Measurements from ENCODE around the gene FBXW5. TPM values are rescaled to one million over a fixed set of nuclear protein-coding genes. Genes with fewer than 3 reads are reported as not detected.

FBXW5 gene
- total and polyA plus RNA-seq, 2 donors (not counting 3 experiments of a cell fraction or from before 2014, with no cell fraction given) = 97.3 to 151 TPM

GRCh38 chr9:136931611-136932130 lies 12.9 kb downstream of the FBXW5 start:
- Histone ChIP-seq H3K4me1 (ENCODE audit: control insufficient read depth, extremely low read depth, insufficient read depth, low read length) (peaks cover 12% of the 10 kb centered on the region), H3K9me3 (replicated peaks; ENCODE audit: control insufficient read depth, insufficient read depth, low read length) (no peaks in the 10 kb centered on the region), H3K9ac (replicated peaks; ENCODE audit: extremely low read depth, insufficient read depth, low read length) (no peak overlapping the region), H3K4me2 (ENCODE audit: insufficient read depth, low read length) (no peak overlapping the region), H2AFZ (ENCODE audit: low read depth, low read length) (no peak overlapping the region), H3K79me2 (ENCODE audit: control insufficient read depth, insufficient read depth, low read length) (no peaks in the 10 kb centered on the region), H3K4me3 (replicated peaks in 1 of 3; ENCODE audit: insufficient read depth in 1 of 3, low read depth in 1 of 3, low read length in 3 of 3) (no peak overlapping the region), H3K27me3 (ENCODE audit: control insufficient read depth in 2 of 2, insufficient read depth in 2 of 2, low read length in 2 of 2) (no peaks in the 10 kb centered on the region), H3K9me1 (replicated peaks; ENCODE audit: control insufficient read depth, extremely low read depth, insufficient read depth, low read length) (no peaks in the 10 kb centered on the region), H3K36me3 (ENCODE audit: control insufficient read depth in 2 of 2, extremely low read depth in 1 of 2, insufficient read depth in 2 of 2, low read length in 2 of 2) (peaks cover 0 to 2% of the 10 kb centered on the region in 2 experiments), H3K27ac (ENCODE audit: insufficient read depth, low read depth, low read length) (no peak overlapping the region), H4K20me1 (replicated peaks; ENCODE audit: control insufficient read depth, extremely low read depth, insufficient read depth, low read length) (no peaks in the 10 kb centered on the region)
- DNase-seq (ENCODE audit: low read depth, low spot score) (no peak), FAIRE-seq (no peak)
- POLR2A ChIA-PET = no interaction called here
- TF ChIP-seq POLR2A (IDR thresholded peaks at IDR 0.05; ENCODE audit: low read depth, low read length) (no peak), MYC (IDR thresholded peaks at IDR 0.05; ENCODE audit: low read depth, low read length) (no peak), JUN (IDR thresholded peaks at IDR 0.05; ENCODE audit: borderline replicate concordance, insufficient read depth, insufficient read length, low read depth) (no peak), EZH2 (IDR thresholded peaks at IDR 0.05; ENCODE audit: borderline replicate concordance, low read depth, low read length, severe bottlenecking) (no peak), GATA2 (IDR thresholded peaks at IDR 0.05; ENCODE audit: insufficient read depth, insufficient read length, low read depth, low read length) (no peak), POLR2AphosphoS5 (IDR thresholded peaks at IDR 0.05; ENCODE audit: insufficient read depth, low read depth, low read length) (no peak), CTCF (IDR thresholded peaks at IDR 0.05; ENCODE audit: extremely low read depth in 1 of 2, insufficient read depth in 1 of 2, low read depth in 1 of 2, low read length in 2 of 2) (no peak), FOS (IDR thresholded peaks at IDR 0.05; ENCODE audit: borderline replicate concordance, insufficient read depth, low read length) (no peak), MAX (IDR thresholded peaks at IDR 0.05; ENCODE audit: insufficient read depth, insufficient read length) (no peak)
- CTCF ChIA-PET = no interaction called here
- dilution Hi-C loops (cut with MboI; ENCODE audit: extremely low pct_ligation_motif_present, low sequenced_read_pairs) = loop anchor here (25.0 kb wide), 1 partner anchor 119 kb away; the partner anchor contains the start of gene RABL6
- intact Hi-C loops (cut with micrococcal nuclease) = no loop called here
- BruUV-seq (replicated peaks) = no TSS peak

All from endothelial cell of umbilical vein (primary cell).